ENCODE results near the gene MMP20.

MMP20 gene

DNA sequence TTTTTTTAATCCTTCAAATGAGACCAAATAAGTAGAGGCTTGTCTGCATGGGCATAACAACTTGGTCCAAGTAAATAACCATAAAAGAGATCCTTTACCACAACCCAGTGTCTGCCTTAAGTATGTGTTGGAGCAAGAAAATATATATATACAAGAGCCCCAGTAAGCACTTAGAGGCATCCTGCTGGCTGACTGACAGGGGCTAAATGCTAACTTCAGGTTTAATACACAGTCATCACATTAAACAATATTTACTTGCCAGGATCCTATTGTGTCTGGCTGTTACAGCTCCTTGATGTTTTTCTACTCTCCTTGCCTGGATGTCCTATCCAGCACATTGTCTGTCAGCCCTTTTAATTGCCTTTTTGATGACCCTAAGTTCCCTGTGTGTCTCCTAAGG is 37.5 kb upstream of the MMP20 start:
- TF ChIP-seq, protein P1, sequence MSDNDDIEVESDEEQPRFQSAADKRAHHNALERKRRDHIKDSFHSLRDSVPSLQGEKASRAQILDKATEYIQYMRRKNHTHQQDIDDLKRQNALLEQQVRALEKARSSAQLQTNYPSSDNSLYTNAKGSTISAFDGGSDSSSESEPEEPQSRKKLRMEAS (IDR thresholded peaks at IDR 0.05), result no peak
- TF ChIP-seq ZBTB7A (IDR thresholded peaks at IDR 0.05; ENCODE audit: low read depth) (no peak), FOXM1 (IDR thresholded peaks at IDR 0.05; ENCODE audit: borderline replicate concordance, low read depth) (no peak), EP300 (IDR thresholded peaks at IDR 0.05; ENCODE audit: borderline replicate concordance) (no peak), TAF1 (IDR thresholded peaks at IDR 0.05; ENCODE audit: low read depth) (no peak)

DNA sequence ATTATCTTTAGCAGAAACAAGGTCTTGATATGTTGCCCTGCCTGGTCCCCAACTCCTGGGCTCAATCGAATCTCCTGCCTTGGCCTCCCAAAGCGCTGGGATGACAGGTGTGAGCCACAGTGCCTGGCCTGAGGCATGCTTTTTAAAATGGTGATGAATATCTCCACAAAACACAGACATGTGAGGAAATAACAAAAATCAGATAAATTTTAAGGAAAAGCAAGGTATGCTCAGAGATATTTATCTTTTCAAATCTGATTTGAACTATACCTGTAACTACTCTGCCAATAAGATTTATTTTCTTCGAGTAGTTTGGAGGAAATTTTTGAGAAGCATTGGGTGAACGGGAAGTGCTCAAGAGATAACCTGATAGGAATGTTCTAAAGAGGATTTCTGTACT is 35.9 kb upstream of the MMP20 start:
- no peak for TF ChIP-seq EGR1 (IDR thresholded peaks at IDR 0.05)
- TF ChIP-seq TEAD4 (IDR thresholded peaks at IDR 0.05), result no peak
- no peak for TF ChIP-seq EP300 (IDR thresholded peaks at IDR 0.05; ENCODE audit: borderline replicate concordance)
- TF ChIP-seq CEBPB (IDR thresholded peaks at IDR 0.05), result no peak
- TF ChIP-seq FOXM1 (IDR thresholded peaks at IDR 0.05; ENCODE audit: borderline replicate concordance, low read depth), result no peak
- no peak for TF ChIP-seq ZBTB7A (IDR thresholded peaks at IDR 0.05; ENCODE audit: low read depth)
- no peak for TF ChIP-seq YY1 (IDR thresholded peaks at IDR 0.05; ENCODE audit: low read depth)
- no peak for TF ChIP-seq CREB1 (IDR thresholded peaks at IDR 0.05; ENCODE audit: low read depth)
- TF ChIP-seq, protein P2, sequence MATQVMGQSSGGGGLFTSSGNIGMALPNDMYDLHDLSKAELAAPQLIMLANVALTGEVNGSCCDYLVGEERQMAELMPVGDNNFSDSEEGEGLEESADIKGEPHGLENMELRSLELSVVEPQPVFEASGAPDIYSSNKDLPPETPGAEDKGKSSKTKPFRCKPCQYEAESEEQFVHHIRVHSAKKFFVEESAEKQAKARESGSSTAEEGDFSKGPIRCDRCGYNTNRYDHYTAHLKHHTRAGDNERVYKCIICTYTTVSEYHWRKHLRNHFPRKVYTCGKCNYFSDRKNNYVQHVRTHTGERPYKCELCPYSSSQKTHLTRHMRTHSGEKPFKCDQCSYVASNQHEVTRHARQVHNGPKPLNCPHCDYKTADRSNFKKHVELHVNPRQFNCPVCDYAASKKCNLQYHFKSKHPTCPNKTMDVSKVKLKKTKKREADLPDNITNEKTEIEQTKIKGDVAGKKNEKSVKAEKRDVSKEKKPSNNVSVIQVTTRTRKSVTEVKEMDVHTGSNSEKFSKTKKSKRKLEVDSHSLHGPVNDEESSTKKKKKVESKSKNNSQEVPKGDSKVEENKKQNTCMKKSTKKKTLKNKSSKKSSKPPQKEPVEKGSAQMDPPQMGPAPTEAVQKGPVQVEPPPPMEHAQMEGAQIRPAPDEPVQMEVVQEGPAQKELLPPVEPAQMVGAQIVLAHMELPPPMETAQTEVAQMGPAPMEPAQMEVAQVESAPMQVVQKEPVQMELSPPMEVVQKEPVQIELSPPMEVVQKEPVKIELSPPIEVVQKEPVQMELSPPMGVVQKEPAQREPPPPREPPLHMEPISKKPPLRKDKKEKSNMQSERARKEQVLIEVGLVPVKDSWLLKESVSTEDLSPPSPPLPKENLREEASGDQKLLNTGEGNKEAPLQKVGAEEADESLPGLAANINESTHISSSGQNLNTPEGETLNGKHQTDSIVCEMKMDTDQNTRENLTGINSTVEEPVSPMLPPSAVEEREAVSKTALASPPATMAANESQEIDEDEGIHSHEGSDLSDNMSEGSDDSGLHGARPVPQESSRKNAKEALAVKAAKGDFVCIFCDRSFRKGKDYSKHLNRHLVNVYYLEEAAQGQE (IDR thresholded peaks at IDR 0.05; ENCODE audit: low read depth), result no peak
- TF ChIP-seq, protein P1 (IDR thresholded peaks at IDR 0.05), result no peak
- no peak for TF ChIP-seq TAF1 (IDR thresholded peaks at IDR 0.05; ENCODE audit: low read depth)
- TF ChIP-seq NFIC (IDR thresholded peaks at IDR 0.05), result no peak
- TF ChIP-seq TCF12 (IDR thresholded peaks at IDR 0.05; ENCODE audit: low read depth), result no peak
- TF ChIP-seq, protein P3, sequence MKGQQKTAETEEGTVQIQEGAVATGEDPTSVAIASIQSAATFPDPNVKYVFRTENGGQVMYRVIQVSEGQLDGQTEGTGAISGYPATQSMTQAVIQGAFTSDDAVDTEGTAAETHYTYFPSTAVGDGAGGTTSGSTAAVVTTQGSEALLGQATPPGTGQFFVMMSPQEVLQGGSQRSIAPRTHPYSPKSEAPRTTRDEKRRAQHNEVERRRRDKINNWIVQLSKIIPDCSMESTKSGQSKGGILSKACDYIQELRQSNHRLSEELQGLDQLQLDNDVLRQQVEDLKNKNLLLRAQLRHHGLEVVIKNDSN (IDR thresholded peaks at IDR 0.05), result no peak
- TF ChIP-seq RAD21 (IDR thresholded peaks at IDR 0.05; ENCODE audit: low read depth), result no peak

DNA sequence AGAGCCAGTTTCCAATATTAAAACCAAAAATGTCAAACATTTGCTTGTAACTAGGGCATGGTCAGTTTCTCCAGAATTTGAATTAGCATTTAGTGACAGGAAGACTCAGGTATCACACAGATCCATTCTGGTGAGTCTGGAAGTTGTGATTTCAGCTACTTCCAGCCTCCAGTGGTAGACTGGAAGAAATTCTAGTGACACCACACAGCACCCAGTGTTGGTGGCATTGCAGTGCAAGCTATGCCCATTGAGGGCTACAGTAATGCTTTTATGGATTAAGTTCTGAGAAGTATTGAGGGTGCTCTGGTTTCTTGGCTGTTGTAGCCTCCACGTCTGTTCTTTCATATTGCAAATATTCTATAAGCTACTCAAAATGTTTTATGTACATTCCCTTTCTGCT is 31.4 kb upstream of the MMP20 start:
- TF ChIP-seq, protein P3 (IDR thresholded peaks at IDR 0.05), result no peak
- TF ChIP-seq RAD21 (IDR thresholded peaks at IDR 0.05; ENCODE audit: low read depth) (no peak), EP300 (IDR thresholded peaks at IDR 0.05; ENCODE audit: borderline replicate concordance) (no peak), ZBTB7A (IDR thresholded peaks at IDR 0.05; ENCODE audit: low read depth) (no peak), FOXM1 (IDR thresholded peaks at IDR 0.05; ENCODE audit: borderline replicate concordance, low read depth) (no peak), YY1 (IDR thresholded peaks at IDR 0.05; ENCODE audit: low read depth) (no peak), TEAD4 (IDR thresholded peaks at IDR 0.05) (no peak), CEBPB (IDR thresholded peaks at IDR 0.05) (no peak), EGR1 (IDR thresholded peaks at IDR 0.05) (no peak)
- TF ChIP-seq, protein P1 (IDR thresholded peaks at IDR 0.05), result no peak
- TF ChIP-seq, protein P2 (IDR thresholded peaks at IDR 0.05; ENCODE audit: low read depth), result no peak

DNA sequence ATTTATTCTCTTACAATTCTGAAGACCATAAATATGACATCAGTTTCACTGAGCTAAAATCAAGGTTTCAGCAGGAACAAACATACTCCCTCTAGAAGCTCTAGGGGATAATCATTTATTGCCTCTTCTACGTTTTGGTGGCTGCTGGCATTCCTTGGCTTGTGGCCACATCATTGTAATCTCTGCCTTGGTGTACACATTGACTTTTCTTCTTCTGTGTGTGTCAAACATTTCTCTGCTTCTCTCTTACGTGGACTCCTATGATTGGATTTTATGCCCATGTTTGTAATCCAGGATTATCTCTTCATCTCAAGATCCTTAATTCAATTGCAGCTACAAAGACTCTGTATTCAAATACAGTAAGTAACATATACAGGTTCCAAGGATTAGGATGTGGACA is 30.4 kb upstream of the MMP20 start:
- TF ChIP-seq EGR1 (IDR thresholded peaks at IDR 0.05) (no peak), CREB1 (IDR thresholded peaks at IDR 0.05; ENCODE audit: low read depth) (no peak), TEAD4 (IDR thresholded peaks at IDR 0.05) (no peak), FOXM1 (IDR thresholded peaks at IDR 0.05; ENCODE audit: borderline replicate concordance, low read depth) (no peak), YY1 (IDR thresholded peaks at IDR 0.05; ENCODE audit: low read depth) (no peak), ZBTB7A (IDR thresholded peaks at IDR 0.05; ENCODE audit: low read depth) (no peak), TCF12 (IDR thresholded peaks at IDR 0.05; ENCODE audit: low read depth) (no peak), EP300 (IDR thresholded peaks at IDR 0.05; ENCODE audit: borderline replicate concordance) (no peak), TAF1 (IDR thresholded peaks at IDR 0.05; ENCODE audit: low read depth) (no peak), CEBPB (IDR thresholded peaks at IDR 0.05) (no peak), NFIC (IDR thresholded peaks at IDR 0.05) (no peak), RAD21 (IDR thresholded peaks at IDR 0.05; ENCODE audit: low read depth) (no peak)
- TF ChIP-seq, protein P2 (IDR thresholded peaks at IDR 0.05; ENCODE audit: low read depth), result no peak
- TF ChIP-seq, protein P3 (IDR thresholded peaks at IDR 0.05), result no peak
- TF ChIP-seq, protein P1 (IDR thresholded peaks at IDR 0.05), result no peak
